Uterus (tissue), 2 donors: Measurements from ENCODE around the gene PTPRM.

Experiments
- CTCF ChIP-seq, 4 experiments: fragments of 200-600 bp in 2 of 4; fragments of 450-650 bp in 2 of 4; sonication (generic) in 2 of 4; IDR thresholded peaks; one replicate each; pipeline ENCODE4 v1.5.1; 2016 to 2019; ENCODE audit warnings: antibody characterized with exemption in 4 of 4, mild to moderate bottlenecking in 2 of 4, moderate library complexity in 1 of 4
- POLR2A ChIP-seq, 2 donors: fragments of 450-650 bp; IDR thresholded peaks; one replicate each; pipeline ENCODE4 v1.6.1; 2016; ENCODE audit warnings: antibody characterized with exemption in 2 of 2, mild to moderate bottlenecking in 1 of 2, moderate library complexity in 1 of 2

- TF ChIP-seq CTCF (IDR thresholded peaks at IDR 0.05), result no peak
- TF ChIP-seq POLR2A (IDR thresholded peaks at IDR 0.05), result no peak
These were observed 479.3 kb downstream of the PTPRM start for GRCh38 chr18:8046441-8046840.
